ENCODE measurements around the gene ALLC.

The ALLC gene

DNA sequence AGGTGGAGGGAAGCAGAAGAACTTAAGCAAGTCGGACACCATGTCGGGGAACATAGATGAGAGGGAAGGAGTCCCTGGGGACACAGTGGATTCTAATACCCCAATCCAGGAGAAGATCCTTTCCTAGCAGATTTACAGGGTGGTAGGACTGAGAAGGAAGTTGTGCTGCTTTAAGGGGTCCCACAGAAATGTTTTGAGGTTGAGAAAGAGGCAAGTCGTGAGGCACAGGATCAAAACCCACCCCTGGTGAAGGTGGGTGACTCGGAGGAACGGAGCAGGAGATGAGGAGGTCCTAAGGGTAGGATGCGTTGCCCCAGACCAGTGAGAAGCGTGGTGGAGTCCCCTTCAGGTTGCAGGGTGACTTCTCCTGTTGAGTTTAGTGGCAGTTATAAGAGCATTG lies 78.1 kb downstream of the ALLC start:
- no peak for TF ChIP-seq EGR1 (IDR thresholded peaks at IDR 0.05)
- no peak for TF ChIP-seq YY1 (IDR thresholded peaks at IDR 0.05; ENCODE audit: low read depth)
- TF ChIP-seq TEAD4 (IDR thresholded peaks at IDR 0.05), result no peak
- TF ChIP-seq, protein P1, sequence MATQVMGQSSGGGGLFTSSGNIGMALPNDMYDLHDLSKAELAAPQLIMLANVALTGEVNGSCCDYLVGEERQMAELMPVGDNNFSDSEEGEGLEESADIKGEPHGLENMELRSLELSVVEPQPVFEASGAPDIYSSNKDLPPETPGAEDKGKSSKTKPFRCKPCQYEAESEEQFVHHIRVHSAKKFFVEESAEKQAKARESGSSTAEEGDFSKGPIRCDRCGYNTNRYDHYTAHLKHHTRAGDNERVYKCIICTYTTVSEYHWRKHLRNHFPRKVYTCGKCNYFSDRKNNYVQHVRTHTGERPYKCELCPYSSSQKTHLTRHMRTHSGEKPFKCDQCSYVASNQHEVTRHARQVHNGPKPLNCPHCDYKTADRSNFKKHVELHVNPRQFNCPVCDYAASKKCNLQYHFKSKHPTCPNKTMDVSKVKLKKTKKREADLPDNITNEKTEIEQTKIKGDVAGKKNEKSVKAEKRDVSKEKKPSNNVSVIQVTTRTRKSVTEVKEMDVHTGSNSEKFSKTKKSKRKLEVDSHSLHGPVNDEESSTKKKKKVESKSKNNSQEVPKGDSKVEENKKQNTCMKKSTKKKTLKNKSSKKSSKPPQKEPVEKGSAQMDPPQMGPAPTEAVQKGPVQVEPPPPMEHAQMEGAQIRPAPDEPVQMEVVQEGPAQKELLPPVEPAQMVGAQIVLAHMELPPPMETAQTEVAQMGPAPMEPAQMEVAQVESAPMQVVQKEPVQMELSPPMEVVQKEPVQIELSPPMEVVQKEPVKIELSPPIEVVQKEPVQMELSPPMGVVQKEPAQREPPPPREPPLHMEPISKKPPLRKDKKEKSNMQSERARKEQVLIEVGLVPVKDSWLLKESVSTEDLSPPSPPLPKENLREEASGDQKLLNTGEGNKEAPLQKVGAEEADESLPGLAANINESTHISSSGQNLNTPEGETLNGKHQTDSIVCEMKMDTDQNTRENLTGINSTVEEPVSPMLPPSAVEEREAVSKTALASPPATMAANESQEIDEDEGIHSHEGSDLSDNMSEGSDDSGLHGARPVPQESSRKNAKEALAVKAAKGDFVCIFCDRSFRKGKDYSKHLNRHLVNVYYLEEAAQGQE (IDR thresholded peaks at IDR 0.05; ENCODE audit: low read depth), result no peak
- no peak for TF ChIP-seq EP300 (IDR thresholded peaks at IDR 0.05; ENCODE audit: borderline replicate concordance)
- TF ChIP-seq CREB1 (IDR thresholded peaks at IDR 0.05; ENCODE audit: low read depth), result no peak
- TF ChIP-seq TCF12 (IDR thresholded peaks at IDR 0.05; ENCODE audit: low read depth), result no peak
- no peak for TF ChIP-seq ZBTB7A (IDR thresholded peaks at IDR 0.05; ENCODE audit: low read depth)
- no peak for TF ChIP-seq FOXM1 (IDR thresholded peaks at IDR 0.05; ENCODE audit: borderline replicate concordance, low read depth)
- TF ChIP-seq, protein P2, sequence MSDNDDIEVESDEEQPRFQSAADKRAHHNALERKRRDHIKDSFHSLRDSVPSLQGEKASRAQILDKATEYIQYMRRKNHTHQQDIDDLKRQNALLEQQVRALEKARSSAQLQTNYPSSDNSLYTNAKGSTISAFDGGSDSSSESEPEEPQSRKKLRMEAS (IDR thresholded peaks at IDR 0.05), result no peak
- TF ChIP-seq NFIC (IDR thresholded peaks at IDR 0.05), result no peak
- no peak for TF ChIP-seq CEBPB (IDR thresholded peaks at IDR 0.05)
- no peak for TF ChIP-seq RAD21 (IDR thresholded peaks at IDR 0.05; ENCODE audit: low read depth)
- TF ChIP-seq TAF1 (IDR thresholded peaks at IDR 0.05; ENCODE audit: low read depth), result no peak

DNA sequence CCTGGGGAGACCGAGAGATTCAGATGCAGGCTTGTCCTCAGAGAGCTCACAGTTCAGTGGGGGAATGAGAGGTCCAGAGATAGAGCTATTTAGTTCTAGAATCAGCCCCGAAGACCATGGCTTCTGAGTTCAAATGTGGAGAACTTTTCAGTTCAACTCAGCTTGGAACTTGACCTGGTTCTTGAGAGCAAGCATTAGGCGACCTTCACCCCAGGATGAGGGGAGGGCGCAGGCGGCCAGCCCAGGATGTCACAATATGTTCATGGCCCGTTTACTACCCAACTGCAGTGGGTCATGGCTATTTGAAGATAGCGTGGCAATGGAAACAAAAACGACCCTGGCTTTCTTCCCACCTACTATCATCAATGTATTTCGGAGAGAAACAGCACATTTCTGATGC lies 79.1 kb downstream of the ALLC start:
- TF ChIP-seq TCF12 (IDR thresholded peaks at IDR 0.05; ENCODE audit: low read depth), result no peak
- TF ChIP-seq, protein P3, sequence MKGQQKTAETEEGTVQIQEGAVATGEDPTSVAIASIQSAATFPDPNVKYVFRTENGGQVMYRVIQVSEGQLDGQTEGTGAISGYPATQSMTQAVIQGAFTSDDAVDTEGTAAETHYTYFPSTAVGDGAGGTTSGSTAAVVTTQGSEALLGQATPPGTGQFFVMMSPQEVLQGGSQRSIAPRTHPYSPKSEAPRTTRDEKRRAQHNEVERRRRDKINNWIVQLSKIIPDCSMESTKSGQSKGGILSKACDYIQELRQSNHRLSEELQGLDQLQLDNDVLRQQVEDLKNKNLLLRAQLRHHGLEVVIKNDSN (IDR thresholded peaks at IDR 0.05), result no peak
- TF ChIP-seq EGR1 (IDR thresholded peaks at IDR 0.05), result no peak
- no peak for TF ChIP-seq TAF1 (IDR thresholded peaks at IDR 0.05; ENCODE audit: low read depth)
- no peak for TF ChIP-seq CREB1 (IDR thresholded peaks at IDR 0.05; ENCODE audit: low read depth)

DNA sequence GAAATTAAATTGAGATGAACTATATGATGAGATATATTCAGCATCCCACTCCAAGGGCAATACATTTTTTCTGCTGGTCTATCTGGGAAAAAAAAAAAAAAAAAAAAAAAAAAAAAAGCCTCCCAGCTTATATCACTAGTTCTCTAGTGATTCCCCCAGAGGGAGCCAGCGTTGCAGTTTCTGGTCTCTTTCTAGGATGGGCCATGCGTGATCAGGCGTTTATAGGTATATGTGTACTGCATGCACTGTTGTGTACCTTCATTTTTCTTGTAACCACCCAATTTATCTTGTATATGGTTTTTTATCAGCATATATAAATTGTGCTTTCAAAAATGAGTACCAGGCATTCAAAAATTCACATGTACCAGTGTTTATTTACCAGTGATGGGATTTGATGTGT lies 80.5 kb downstream of the ALLC start:
- TF ChIP-seq RAD21 (IDR thresholded peaks at IDR 0.05; ENCODE audit: low read depth) (peak; percentile 46), CEBPB (IDR thresholded peaks at IDR 0.05) (no peak)

DNA sequence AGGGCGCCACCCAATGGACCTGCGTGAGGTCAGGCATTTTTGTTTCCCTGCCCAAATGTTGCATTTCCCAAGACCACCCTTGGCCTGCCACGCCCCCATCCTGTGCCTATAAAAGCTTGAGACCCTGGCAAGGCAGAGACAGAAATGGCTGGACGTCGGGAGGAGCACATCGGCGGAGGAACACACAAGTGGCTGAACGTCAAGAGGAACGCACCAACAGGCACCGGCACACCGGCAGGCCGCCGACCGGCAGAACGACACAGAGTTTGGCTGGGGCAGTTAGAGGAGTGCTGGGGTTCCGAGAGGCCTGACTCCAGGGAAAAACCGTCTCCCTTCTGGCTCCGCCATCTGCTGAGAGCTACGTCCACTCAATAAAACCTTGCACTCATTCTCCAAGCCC lies 81.3 kb downstream of the ALLC start:
- no peak for TF ChIP-seq FOXM1 (IDR thresholded peaks at IDR 0.05; ENCODE audit: borderline replicate concordance, low read depth)
- TF ChIP-seq, protein P1 (IDR thresholded peaks at IDR 0.05; ENCODE audit: low read depth), result no peak
- TF ChIP-seq TEAD4 (IDR thresholded peaks at IDR 0.05), result no peak
- no peak for TF ChIP-seq CEBPB (IDR thresholded peaks at IDR 0.05)
- no peak for TF ChIP-seq YY1 (IDR thresholded peaks at IDR 0.05; ENCODE audit: low read depth)
- no peak for TF ChIP-seq EGR1 (IDR thresholded peaks at IDR 0.05)
- TF ChIP-seq TCF12 (IDR thresholded peaks at IDR 0.05; ENCODE audit: low read depth), result no peak
- TF ChIP-seq, protein P2 (IDR thresholded peaks at IDR 0.05), result no peak
- TF ChIP-seq, protein P3 (IDR thresholded peaks at IDR 0.05), result no peak

DNA sequence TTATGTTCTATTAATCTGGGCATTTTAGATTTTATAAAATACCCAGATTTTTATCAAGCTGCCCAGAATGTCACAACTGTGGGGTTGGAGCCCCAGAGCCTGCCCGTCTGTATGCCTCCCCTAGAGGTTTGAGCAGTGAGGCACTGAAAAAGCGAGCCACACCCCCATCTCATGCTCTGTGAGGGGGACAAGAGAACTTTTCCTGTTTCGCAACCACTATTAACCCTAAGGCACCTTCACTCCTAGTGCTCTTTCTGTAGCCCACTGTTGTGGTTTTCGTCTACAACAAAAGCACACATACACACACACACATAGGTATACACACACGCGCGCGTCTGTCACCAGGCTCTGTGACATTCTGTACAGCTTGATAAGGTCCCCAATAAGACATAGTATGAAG lies 83.4 kb downstream of the ALLC start:
- TF ChIP-seq TAF1 (IDR thresholded peaks at IDR 0.05; ENCODE audit: low read depth) (no peak), FOXM1 (IDR thresholded peaks at IDR 0.05; ENCODE audit: borderline replicate concordance, low read depth) (no peak), YY1 (IDR thresholded peaks at IDR 0.05; ENCODE audit: low read depth) (no peak), RAD21 (IDR thresholded peaks at IDR 0.05; ENCODE audit: low read depth) (no peak), CREB1 (IDR thresholded peaks at IDR 0.05; ENCODE audit: low read depth) (no peak), TEAD4 (IDR thresholded peaks at IDR 0.05) (no peak), CEBPB (IDR thresholded peaks at IDR 0.05) (no peak), TCF12 (IDR thresholded peaks at IDR 0.05; ENCODE audit: low read depth) (no peak), EGR1 (IDR thresholded peaks at IDR 0.05) (no peak), NFIC (IDR thresholded peaks at IDR 0.05) (no peak), ZBTB7A (IDR thresholded peaks at IDR 0.05; ENCODE audit: low read depth) (no peak)
- TF ChIP-seq, protein P3 (IDR thresholded peaks at IDR 0.05), result no peak
- TF ChIP-seq, protein P2 (IDR thresholded peaks at IDR 0.05), result no peak

All from Ishikawa (cell line).